NT2/D1 (cell line): ENCODE results near the gene BAIAP2L2.

Experiments used
- DNase-seq: peaks from one replicate; pipeline ENCODE4 v3.0.0-alpha.2; 2011; ENCODE audit warnings: low read depth, low spot score
- H3K27me3 ChIP-seq: 2 replicates; pipeline ENCODE4 v1.6.0; 2011; ENCODE audit warnings: mild to moderate bottlenecking; ENCODE audit not compliant: insufficient read length, insufficient read depth
- H3K36me3 ChIP-seq: 2 replicates; pipeline ENCODE4 v1.6.1; 2011; ENCODE audit warnings: mild to moderate bottlenecking, low read length, mixed read lengths; ENCODE audit not compliant: insufficient read depth, insufficient read length
- H3K4me1 ChIP-seq: 2 replicates; pipeline ENCODE4 v1.5.1; 2011; ENCODE audit not compliant: insufficient read depth, insufficient read length
- H3K4me3 ChIP-seq: 2 replicates; pipeline ENCODE4 v1.5.1; 2011; ENCODE audit warnings: low read depth; ENCODE audit not compliant: insufficient read length
- H3K9ac ChIP-seq: 2 replicates; pipeline ENCODE4 v1.6.0; 2011; ENCODE audit warnings: low read depth; ENCODE audit not compliant: insufficient read length
- H3K9me3 ChIP-seq: 2 replicates; pipeline ENCODE4 v1.5.1; 2011; ENCODE audit warnings: mild to moderate bottlenecking, low read length; ENCODE audit not compliant: insufficient read depth
- SUZ12 ChIP-seq: IDR thresholded peaks from 2 replicates; pipeline ENCODE4 v1.6.1; 2011; ENCODE audit not compliant: insufficient read length, insufficient read depth; ENCODE audit errors: extremely low read depth
- YY1 ChIP-seq: IDR thresholded peaks from 2 replicates; pipeline ENCODE4 v1.6.1; 2011; ENCODE audit not compliant: insufficient read length, insufficient read depth
- ZNF274 ChIP-seq: IDR thresholded peaks from 2 replicates; pipeline ENCODE4 v1.6.1; 2011; ENCODE audit warnings: mild to moderate bottlenecking, low read depth, low read length

The BAIAP2L2 gene

GRCh38 chr22:38068641-38069371 lies 41.7 kb downstream of the BAIAP2L2 start:
- H3K4me3 ChIP-seq, result no peak overlapping the region
- H3K27me3 ChIP-seq, result no peaks in the 10 kb centered on the region
- DNase-seq, result no peak
- TF ChIP-seq ZNF274 (no peak), SUZ12 (no peak), YY1 (no peak)
- peaks cover 42% of the 10 kb centered on the region for H3K36me3 ChIP-seq
- no peaks in the 10 kb centered on the region for H3K4me1 ChIP-seq
- H3K9ac ChIP-seq, result peak overlapping the region; percentile 38
- H3K9me3 ChIP-seq, result no peaks in the 10 kb centered on the region

GRCh38 chr22:38067761-38068360 lies 42.6 kb downstream of the BAIAP2L2 start:
- TF ChIP-seq SUZ12 (no peak), YY1 (no peak), ZNF274 (no peak)

DNA sequence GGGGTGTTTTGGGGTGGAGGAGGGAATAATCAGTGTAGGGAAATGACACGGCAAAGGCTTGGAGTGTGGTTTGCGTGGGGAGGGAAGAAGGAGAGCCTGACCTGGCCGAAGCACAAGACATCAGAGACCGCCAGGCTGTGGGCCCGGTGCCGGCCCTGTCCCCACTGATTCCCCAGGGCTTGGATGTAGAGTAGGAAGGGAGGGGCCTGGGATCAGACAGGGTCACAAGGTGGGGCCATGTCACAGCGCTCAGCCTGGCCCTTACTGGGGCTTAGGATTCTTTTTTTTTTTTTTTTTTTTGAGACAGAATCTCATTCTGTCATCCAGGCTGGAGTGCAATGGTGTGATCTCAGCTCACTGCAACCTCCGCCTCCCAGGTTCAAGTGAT lies 43.5 kb downstream of the BAIAP2L2 start:
- Histone ChIP-seq H3K9ac (no peak overlapping the region), H3K4me3 (no peak overlapping the region), H3K36me3 (peaks cover 31% of the 10 kb centered on the region), H3K27me3 (no peaks in the 10 kb centered on the region), H3K4me1 (no peaks in the 10 kb centered on the region), H3K9me3 (no peaks in the 10 kb centered on the region)
- TF ChIP-seq YY1, result no peak
- TF ChIP-seq SUZ12, result no peak
- TF ChIP-seq ZNF274, result no peak
- no peak for DNase-seq

More at GRCh38 chr22:38067761-38068360, 42.6 kb downstream of the BAIAP2L2 start:
- no peaks in the 10 kb centered on the region for H3K9me3 ChIP-seq
- no peaks in the 10 kb centered on the region for H3K4me1 ChIP-seq
- no peaks in the 10 kb centered on the region for H3K27me3 ChIP-seq
- peak overlapping the region; percentile 32 for H3K9ac ChIP-seq
- H3K4me3 ChIP-seq, result no peak overlapping the region
- DNase-seq, result no peak
- peaks cover 39% of the 10 kb centered on the region for H3K36me3 ChIP-seq

DNA sequence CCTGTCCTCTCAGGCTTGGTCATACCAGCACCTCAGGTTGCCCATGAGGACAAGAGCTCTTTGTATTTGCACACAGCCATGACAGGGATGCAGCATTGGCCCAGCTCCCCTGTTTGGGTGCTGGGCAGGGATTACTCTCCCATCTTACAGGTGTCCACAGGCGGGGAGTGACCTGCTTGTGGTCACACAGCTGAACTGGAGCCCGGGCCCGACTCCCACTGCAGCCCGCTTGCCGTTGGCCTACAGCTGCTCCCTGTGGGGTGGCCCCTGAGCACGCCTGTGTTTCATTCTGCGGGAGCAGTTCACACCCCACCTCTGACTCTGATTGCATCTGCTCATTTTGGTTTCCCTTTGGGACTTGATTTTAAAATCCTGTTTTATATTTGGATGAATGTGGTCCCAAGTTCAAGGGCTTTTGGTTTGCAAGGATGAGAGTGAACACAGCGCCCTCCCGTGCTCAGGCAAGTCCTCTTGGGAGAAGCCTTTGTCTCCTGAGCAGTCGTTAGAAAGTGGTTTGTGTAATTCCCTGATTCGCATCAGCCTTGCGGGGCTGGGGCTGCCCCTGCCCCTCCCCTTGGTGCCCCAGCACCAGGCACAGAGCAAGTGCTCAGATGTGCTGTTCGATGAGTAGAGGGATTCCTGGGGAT lies 44.0 kb downstream of the BAIAP2L2 start:
- DNase-seq, result no peak
- no peak for TF ChIP-seq SUZ12
- TF ChIP-seq YY1, result no peak
- TF ChIP-seq ZNF274, result no peak
- H3K4me3 ChIP-seq, result no peak overlapping the region

DNA sequence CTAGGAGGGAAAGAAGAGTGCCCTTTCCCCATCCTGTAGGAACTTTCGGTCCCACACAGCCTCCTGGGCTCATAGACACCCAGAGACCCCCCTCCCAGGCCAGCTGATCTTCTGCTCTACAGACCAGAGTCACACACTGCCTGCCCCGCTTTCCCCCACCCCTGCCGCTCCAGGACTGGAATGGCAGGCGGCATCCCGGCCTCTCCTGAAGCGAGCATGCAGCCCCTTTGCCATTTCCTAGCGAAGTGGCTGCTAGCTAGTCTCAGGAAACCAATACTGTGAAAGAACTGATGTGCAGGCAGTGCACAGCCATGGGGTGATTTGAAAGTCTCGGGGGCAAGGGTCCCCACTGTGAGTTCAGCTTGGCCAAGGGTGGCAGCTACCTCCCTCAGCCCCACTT lies 44.9 kb downstream of the BAIAP2L2 start:
- Histone ChIP-seq H3K9ac (no peak overlapping the region), H3K36me3 (peaks cover 27% of the 10 kb centered on the region), H3K4me3 (no peak overlapping the region), H3K27me3 (no peaks in the 10 kb centered on the region), H3K9me3 (no peaks in the 10 kb centered on the region), H3K4me1 (no peaks in the 10 kb centered on the region)
- no peak for DNase-seq
- TF ChIP-seq SUZ12 (no peak), YY1 (no peak), ZNF274 (no peak)

More for the DNA sequence above, 44.0 kb downstream of the BAIAP2L2 start:
- Histone ChIP-seq H3K9ac (no peak overlapping the region), H3K36me3 (peaks cover 31% of the 10 kb centered on the region), H3K27me3 (no peaks in the 10 kb centered on the region), H3K9me3 (no peaks in the 10 kb centered on the region), H3K4me1 (no peaks in the 10 kb centered on the region)

DNA sequence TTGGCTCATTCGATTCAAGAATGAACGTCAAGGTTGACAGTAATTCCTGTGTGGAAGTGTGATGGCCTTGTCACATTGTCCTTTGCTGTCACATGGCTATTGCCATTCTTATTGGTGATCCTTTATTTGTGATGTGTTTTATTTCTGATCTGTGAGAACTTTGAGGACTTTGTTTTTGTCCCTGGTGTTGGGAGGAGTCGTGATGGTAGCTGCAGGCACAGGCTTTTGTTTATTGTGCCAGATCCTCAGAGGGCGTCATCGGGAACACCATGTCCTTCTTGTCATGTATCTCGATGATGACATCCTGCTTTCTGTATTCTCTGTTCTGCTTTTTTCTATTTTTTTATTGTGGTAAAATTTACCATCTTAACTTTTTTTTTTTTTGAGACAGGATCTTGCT lies 47.7 kb downstream of the BAIAP2L2 start:
- Histone ChIP-seq H3K36me3 (peaks cover 41% of the 10 kb centered on the region), H3K4me3 (no peak overlapping the region), H3K4me1 (no peaks in the 10 kb centered on the region), H3K9me3 (no peaks in the 10 kb centered on the region), H3K9ac (no peak overlapping the region), H3K27me3 (no peaks in the 10 kb centered on the region)
- no peak for DNase-seq
- TF ChIP-seq YY1, result no peak
